AG04450 (cell line): ENCODE measurements around the gene ZFP90. TPM values are rescaled to one million over a fixed set of nuclear protein-coding genes. Genes with fewer than 3 reads are reported as not detected.

Experiments used
- CTCF ChIA-PET: fragments of 300-600, 350-600 bp; formaldehyde crosslinking; extraction: SDS; loops from one replicate; lab custom pipeline; 2022; ENCODE audit warnings: antibody characterized with exemption, inconsistent platforms; lab: Charles Lee
- POLR2A ChIA-PET: fragments of 350-600 bp; formaldehyde crosslinking; extraction: SDS; loops from one replicate; lab custom pipeline; 2021; ENCODE audit warnings: antibody characterized with exemption, inconsistent platforms; lab: Yijun Ruan, JAX
- DNase-seq: peaks from one replicate; pipeline ENCODE4 v3.0.0-alpha.2; 2011; ENCODE audit warnings: low read depth, low spot score
- H3K27ac ChIP-seq: one replicate; pipeline ENCODE4 v1.5.1; 2012; ENCODE audit warnings: low read depth, low read length, control low read depth
- H3K27me3 ChIP-seq: one replicate; pipeline ENCODE4 v1.6.0; 2012; ENCODE audit warnings: low read length; ENCODE audit not compliant: control insufficient read depth, insufficient read depth
- H3K4me3 ChIP-seq: 2 replicates; pipeline ENCODE4 v1.5.1; 2011; ENCODE audit warnings: mild to moderate bottlenecking, low read depth, low read length, control low read depth
- H3K9me3 ChIP-seq: 2 replicates; pipeline ENCODE4 v1.5.1; 2012; ENCODE audit warnings: low read length; ENCODE audit not compliant: control insufficient read depth, insufficient read depth
- CTCF ChIP-seq: IDR thresholded peaks from 2 replicates; pipeline ENCODE4 v1.5.1; 2011; ENCODE audit warnings: low read depth, low read length, control low read depth, inconsistent platforms
- polyA plus RNA-seq: library from polyadenylated mRNA; depleted of rRNA; stranded (reverse); fragments of >200 nt; gene quantifications from 2 replicates; pipeline ENCODE4 v1.2.3, GENCODE V29; 2011

Gene ZFP90
- polyA plus RNA-seq, 1 experiment: 25.2 TPM

GRCh38 chr16:68528686-68529379, 10.3 kb upstream of the ZFP90 start:
- ChIA-PET POLR2A (no interaction called here), CTCF (interaction anchor here (0.5 to 3.9 kb wide), 30 partner anchors 8 to 630 kb away, joined by 3 to 37 read pairs (median 5); partner anchors contain the start of genes TANGO6 and ZFP90)
- H3K27me3 ChIP-seq: no peaks in the 10 kb centered on the region
- peak; percentile 83 for TF ChIP-seq CTCF
- H3K9me3 ChIP-seq: peaks cover 16% of the 10 kb centered on the region
- DNase-seq: peak; percentile 44
- no peak overlapping the region for H3K4me3 ChIP-seq
- no peak overlapping the region for H3K27ac ChIP-seq

GRCh38 chr16:68529608-68529930, 9.5 kb upstream of the ZFP90 start:
- peaks cover 16% of the 10 kb centered on the region for H3K9me3 ChIP-seq
- DNase-seq: no peak
- TF ChIP-seq CTCF: no peak
- CTCF ChIA-PET: interaction anchor here (1.0 to 3.9 kb wide), 12 partner anchors 8 to 629 kb away, joined by 3 to 37 read pairs (median 8); partner anchors contain the start of genes TANGO6 and ZFP90
- H3K4me3 ChIP-seq: peak overlapping the region; percentile 76
- no peaks in the 10 kb centered on the region for H3K27me3 ChIP-seq
- H3K27ac ChIP-seq: no peak overlapping the region
- POLR2A ChIA-PET: interaction anchor here (0.6 kb wide), 1 partner anchor 293 kb away, joined by 3 read pairs; no protein-coding TSS in a partner anchor

GRCh38 chr16:68529931-68530701, 9.0 kb upstream of the ZFP90 start:
- CTCF ChIA-PET: interaction anchor here (1.1 to 3.9 kb wide), 6 partner anchors 9 to 594 kb away, joined by 3 to 37 read pairs (median 9); partner anchors contain the start of gene ZFP90
- TF ChIP-seq CTCF: no peak
- POLR2A ChIA-PET: interaction anchor here (0.6 kb wide), 1 partner anchor 293 kb away, joined by 3 read pairs; no protein-coding TSS in a partner anchor
- peak overlapping the region; percentile 76 for H3K4me3 ChIP-seq
- DNase-seq: peak; percentile 46
- H3K27ac ChIP-seq: no peak overlapping the region
- H3K9me3 ChIP-seq: peaks cover 16% of the 10 kb centered on the region
- no peaks in the 10 kb centered on the region for H3K27me3 ChIP-seq

- Histone ChIP-seq H3K27me3 (no peaks in the 10 kb centered on the region), H3K4me3 (no peak overlapping the region), H3K27ac (no peak overlapping the region), H3K9me3 (peaks cover 15% of the 10 kb centered on the region)
- ChIA-PET POLR2A (no interaction called here), CTCF (interaction anchor here (0.8 kb wide), 1 partner anchor 266 kb away, joined by 4 read pairs; no protein-coding TSS in a partner anchor)
- DNase-seq: no peak
- TF ChIP-seq CTCF: no peak
Observed at GRCh38 chr16:68533937-68534336, 5.2 kb upstream of the ZFP90 start.
